HG03280 (cell line): ENCODE results near the gene ZHX3.

Experiments used
- ATAC-seq: cut with Tn5 transposase; IDR thresholded peaks from one replicate; pipeline ENCODE4 v1.9.1; 2021; ENCODE audit warnings: mild to moderate bottlenecking, moderate library complexity; ENCODE audit not compliant: unreplicated experiment

ZHX3 gene

GRCh38 chr20:41161886-41162285 is 155.6 kb downstream of the ZHX3 start:
- ATAC-seq, result no peak

GRCh38 chr20:41160686-41161085 is 156.8 kb downstream of the ZHX3 start:
- no peak for ATAC-seq

GRCh38 chr20:41159547-41159946 is 158.0 kb downstream of the ZHX3 start:
- ATAC-seq, result no peak

GRCh38 chr20:41158082-41158625 is 159.4 kb downstream of the ZHX3 start:
- ATAC-seq, result no peak

- ATAC-seq, result no peak
Measured at GRCh38 chr20:41155261-41155660, 162.3 kb downstream of the ZHX3 start.

GRCh38 chr20:41154436-41155176 is 162.9 kb downstream of the ZHX3 start:
- no peak for ATAC-seq

- ATAC-seq, result no peak
Measured at GRCh38 chr20:41152108-41152757, 165.3 kb downstream of the ZHX3 start.

GRCh38 chr20:41151134-41151869 is 166.2 kb downstream of the ZHX3 start:
- ATAC-seq, result no peak

GRCh38 chr20:41150664-41151063 is 166.9 kb downstream of the ZHX3 start:
- ATAC-seq, result no peak

- ATAC-seq, result no peak
Measured at GRCh38 chr20:41148942-41149341, 168.6 kb downstream of the ZHX3 start.

- no peak for ATAC-seq
Measured at GRCh38 chr20:41147767-41148191, 169.8 kb downstream of the ZHX3 start.

GRCh38 chr20:41145821-41146620 is 171.5 kb downstream of the ZHX3 start:
- ATAC-seq, result no peak

- ATAC-seq, result no peak
Measured at GRCh38 chr20:41145317-41145716, 172.2 kb downstream of the ZHX3 start.

- ATAC-seq, result no peak
Measured at GRCh38 chr20:41143354-41143753, 174.2 kb downstream of the ZHX3 start.

- no peak for ATAC-seq
Measured at GRCh38 chr20:41142919-41143318, 174.6 kb downstream of the ZHX3 start.

- ATAC-seq, result no peak
Measured at GRCh38 chr20:41142245-41142644, 175.3 kb downstream of the ZHX3 start.

GRCh38 chr20:41141153-41141815 is 176.2 kb downstream of the ZHX3 start:
- ATAC-seq, result no peak

GRCh38 chr20:41140226-41141133 is 177.1 kb downstream of the ZHX3 start:
- no peak for ATAC-seq
